ENCODE measurements around the gene IL21R. TPM values are rescaled to one million over a fixed set of nuclear protein-coding genes. Genes with fewer than 3 reads are reported as not detected.

Gene IL21R
- total and polyA plus RNA-seq, 2 experiments from 2014 or later: not detected

- Histone ChIP-seq H3K27ac (peak overlapping the region; percentile 42), H3K36me3 (no peaks in the 10 kb centered on the region), H3K4me3 (no peak overlapping the region), H3K27me3 (no peaks in the 10 kb centered on the region), H3K4me1 (ENCODE audit: low read depth) (peaks cover 3% of the 10 kb centered on the region), H3K9me3 (ENCODE audit: low read depth) (no peaks in the 10 kb centered on the region)
- no peak for DNase-seq (ENCODE audit: low read depth in 1 of 2, low spot score in 1 of 2)
- TF ChIP-seq, protein P1, sequence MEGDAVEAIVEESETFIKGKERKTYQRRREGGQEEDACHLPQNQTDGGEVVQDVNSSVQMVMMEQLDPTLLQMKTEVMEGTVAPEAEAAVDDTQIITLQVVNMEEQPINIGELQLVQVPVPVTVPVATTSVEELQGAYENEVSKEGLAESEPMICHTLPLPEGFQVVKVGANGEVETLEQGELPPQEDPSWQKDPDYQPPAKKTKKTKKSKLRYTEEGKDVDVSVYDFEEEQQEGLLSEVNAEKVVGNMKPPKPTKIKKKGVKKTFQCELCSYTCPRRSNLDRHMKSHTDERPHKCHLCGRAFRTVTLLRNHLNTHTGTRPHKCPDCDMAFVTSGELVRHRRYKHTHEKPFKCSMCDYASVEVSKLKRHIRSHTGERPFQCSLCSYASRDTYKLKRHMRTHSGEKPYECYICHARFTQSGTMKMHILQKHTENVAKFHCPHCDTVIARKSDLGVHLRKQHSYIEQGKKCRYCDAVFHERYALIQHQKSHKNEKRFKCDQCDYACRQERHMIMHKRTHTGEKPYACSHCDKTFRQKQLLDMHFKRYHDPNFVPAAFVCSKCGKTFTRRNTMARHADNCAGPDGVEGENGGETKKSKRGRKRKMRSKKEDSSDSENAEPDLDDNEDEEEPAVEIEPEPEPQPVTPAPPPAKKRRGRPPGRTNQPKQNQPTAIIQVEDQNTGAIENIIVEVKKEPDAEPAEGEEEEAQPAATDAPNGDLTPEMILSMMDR (IDR thresholded peaks at IDR 0.05; ENCODE audit: low read depth, low read length): no peak
These were observed 37.4 kb upstream of the IL21R start for GRCh38 chr16:27364493-27365141.

DNA sequence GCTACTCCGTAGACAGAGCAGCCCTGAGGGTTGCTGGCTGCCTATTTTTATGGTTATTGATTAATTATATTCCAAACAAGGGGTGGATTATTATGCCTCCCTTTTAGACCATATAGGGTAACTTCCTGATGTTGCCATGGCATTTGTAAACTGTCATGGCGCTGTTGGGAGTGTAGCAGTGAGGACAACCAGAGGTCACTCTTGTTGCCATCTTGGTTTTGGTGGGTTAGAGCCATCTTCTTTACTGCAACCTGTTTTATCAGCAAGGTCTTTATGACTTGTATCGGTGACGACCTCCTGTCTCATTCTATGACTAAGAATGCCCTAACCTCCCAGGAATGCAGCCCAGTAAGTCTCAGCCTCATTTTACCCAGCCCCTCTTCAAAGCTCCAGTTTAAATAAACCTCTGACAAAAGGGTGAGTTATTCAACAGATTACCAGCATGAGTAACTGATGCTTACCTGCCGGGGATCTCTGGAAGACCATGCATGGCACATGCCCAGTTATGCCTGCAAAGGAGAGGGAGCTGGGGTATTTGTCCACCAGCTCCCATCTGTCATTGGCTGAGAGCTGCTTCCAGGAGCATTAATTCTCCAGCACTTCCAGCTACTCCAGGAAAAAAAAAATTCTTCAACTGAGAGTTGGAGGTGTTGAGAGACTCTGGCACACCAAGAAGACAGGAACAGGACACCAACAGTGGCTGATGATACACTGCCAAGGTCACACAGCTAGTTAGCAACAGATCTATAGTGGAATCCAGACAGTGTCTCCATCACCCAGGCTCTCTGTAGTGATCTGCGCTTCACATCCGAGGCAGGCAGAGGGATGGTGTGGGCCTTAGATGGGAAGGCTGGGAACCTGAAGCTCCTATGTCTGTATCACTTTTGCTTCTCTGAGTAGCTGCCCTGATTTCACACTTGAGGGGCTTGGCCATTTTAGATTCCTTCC, 36.6 kb upstream of the IL21R start:
- no peaks in the 10 kb centered on the region for H3K9me3 ChIP-seq (ENCODE audit: low read depth)
- H3K4me1 ChIP-seq (ENCODE audit: low read depth): peaks cover 3% of the 10 kb centered on the region
- TF ChIP-seq, protein P1 (IDR thresholded peaks at IDR 0.05; ENCODE audit: low read depth, low read length): no peak
- no peaks in the 10 kb centered on the region for H3K27me3 ChIP-seq
- H3K27ac ChIP-seq: peak overlapping the region; percentile 42
- no peak overlapping the region for H3K4me3 ChIP-seq
- DNase-seq (ENCODE audit: low read depth in 1 of 2, low spot score in 1 of 2): no peak
- no peaks in the 10 kb centered on the region for H3K36me3 ChIP-seq

- TF ChIP-seq, protein P1 (IDR thresholded peaks at IDR 0.05; ENCODE audit: low read depth, low read length): no peak
- no peak overlapping the region for H3K27ac ChIP-seq
- H3K4me3 ChIP-seq: no peak overlapping the region
- DNase-seq (ENCODE audit: low read depth in 1 of 2, low spot score in 1 of 2): peak in 1 of 2 donors; percentile 30
- no peaks in the 10 kb centered on the region for H3K36me3 ChIP-seq
- H3K9me3 ChIP-seq (ENCODE audit: low read depth): no peaks in the 10 kb centered on the region
- no peaks in the 10 kb centered on the region for H3K27me3 ChIP-seq
- H3K4me1 ChIP-seq (ENCODE audit: low read depth): peaks cover 3% of the 10 kb centered on the region
These were observed 35.1 kb upstream of the IL21R start for GRCh38 chr16:27366687-27367460.

DNA sequence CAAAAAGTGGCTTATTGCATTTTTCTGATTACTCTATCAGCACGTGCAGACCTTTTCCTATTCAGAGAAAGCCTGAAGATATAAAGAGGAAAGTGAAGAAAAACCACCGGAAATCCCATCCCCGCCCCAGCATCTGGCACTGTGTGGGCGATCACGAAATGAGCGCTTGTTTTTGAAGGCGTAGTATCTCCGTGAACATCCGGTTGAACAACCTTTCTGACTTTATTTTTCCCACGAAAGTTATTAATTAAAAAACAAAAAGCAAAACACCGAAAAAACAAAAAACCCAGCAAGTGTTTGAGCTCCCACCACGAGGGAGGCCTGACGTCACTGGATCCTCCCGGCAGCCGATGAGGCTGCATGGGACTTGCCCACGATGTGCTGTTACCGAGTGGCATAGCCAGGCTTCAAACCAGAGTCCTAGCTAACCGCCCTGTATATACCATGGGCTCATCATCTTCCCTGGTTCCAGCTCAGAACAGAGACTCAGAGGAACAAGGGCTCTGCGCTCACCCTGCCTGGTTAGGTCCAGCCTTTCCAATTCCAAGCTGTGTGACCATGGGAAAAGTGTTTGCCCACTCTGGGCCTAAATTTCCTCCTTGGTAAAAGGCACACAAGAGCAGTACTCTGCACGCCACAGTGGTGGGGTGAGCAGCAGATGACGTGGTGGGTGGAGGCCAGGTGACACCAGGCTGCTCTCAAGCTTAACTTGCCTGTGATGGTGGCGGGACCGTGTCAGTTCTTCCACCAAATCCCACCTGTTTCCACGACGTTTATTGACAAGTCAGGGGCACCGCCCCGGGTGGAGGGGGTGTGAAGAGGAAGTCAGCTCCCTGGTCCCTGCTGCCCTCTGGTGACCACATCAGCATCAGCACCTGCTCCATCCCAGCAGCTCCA, 34.3 kb upstream of the IL21R start:
- Histone ChIP-seq H3K4me1 (ENCODE audit: low read depth) (peaks cover 3% of the 10 kb centered on the region), H3K9me3 (ENCODE audit: low read depth) (no peaks in the 10 kb centered on the region), H3K4me3 (no peak overlapping the region), H3K36me3 (no peaks in the 10 kb centered on the region), H3K27ac (no peak overlapping the region), H3K27me3 (no peaks in the 10 kb centered on the region)
- TF ChIP-seq, protein P1 (IDR thresholded peaks at IDR 0.05; ENCODE audit: low read depth, low read length): peak; percentile 78
- DNase-seq (ENCODE audit: low read depth in 1 of 2, low spot score in 1 of 2): peak; percentile 72 to 82

All from cardiac muscle cell (in vitro differentiated cells and primary cell).